Measurements from ENCODE around the gene RNASEH2A. TPM values are rescaled to one million over a fixed set of nuclear protein-coding genes. Genes with fewer than 3 reads are reported as not detected.
A peak's percentile ranks its signal among the peaks of the same experiment; 100 is the strongest.

The RNASEH2A gene
- total and polyA plus RNA-seq, 2 of the 13 experiments (the other 11 are each of a cell fraction or from before 2014, with no cell fraction given), result 25.1 to 35.8 TPM

DNA sequence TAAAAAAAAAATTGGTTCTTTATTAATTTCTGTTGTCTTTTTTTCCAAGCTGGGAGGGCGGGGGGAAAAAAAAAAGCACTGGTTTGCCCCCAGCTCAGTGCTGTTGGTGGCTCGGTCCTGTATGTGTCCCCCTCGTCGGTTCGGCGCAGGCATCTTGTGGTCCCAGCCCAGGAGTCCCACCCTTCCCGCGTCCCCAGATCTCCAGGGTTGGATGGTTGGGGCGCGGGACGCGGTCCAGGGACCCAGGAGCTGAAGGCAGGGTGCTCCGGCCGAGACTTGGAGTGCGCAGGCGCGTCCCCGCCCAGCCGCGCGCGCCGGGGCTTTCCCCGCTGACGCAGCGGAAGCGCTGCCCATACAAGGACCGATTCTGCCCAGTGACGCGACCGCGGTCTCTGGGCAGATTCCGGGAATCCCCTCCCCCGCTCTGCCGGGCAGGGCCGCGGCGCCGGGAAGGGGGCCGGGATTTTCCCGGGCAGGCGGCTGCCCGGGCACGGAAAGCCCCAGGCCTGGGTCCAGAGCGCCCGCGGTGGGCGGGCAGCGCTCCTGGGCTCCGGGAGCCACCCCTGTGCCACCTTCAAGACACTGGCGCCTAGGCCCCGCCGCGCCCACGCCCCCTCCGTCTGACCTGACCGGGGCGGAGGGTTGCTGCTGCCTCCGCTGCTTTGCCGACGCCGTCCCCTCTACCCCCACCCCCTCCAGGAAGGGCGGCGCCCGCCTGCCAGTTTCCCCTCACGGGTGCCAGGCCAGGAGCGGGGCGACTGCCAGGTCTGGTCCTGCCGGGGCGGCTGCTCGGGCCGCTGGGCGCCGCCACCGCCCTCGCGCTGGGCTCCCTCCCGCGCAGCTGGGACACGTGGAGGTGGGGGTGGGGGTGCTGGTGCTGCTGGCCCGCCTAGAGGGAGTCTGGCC is 12.8 kb upstream of the RNASEH2A start (continued):
- no peak; the same call in 1 of the 2 replicates for TF ChIP-seq MEIS1 (CRISPR knock-in tag; IDR thresholded peaks at IDR 0.05; ENCODE audit: borderline replicate concordance)
- no peak for TF ChIP-seq U2AF2 (IDR thresholded peaks at IDR 0.05; ENCODE audit: low read depth, low read length)
- TF ChIP-seq, protein P1, sequence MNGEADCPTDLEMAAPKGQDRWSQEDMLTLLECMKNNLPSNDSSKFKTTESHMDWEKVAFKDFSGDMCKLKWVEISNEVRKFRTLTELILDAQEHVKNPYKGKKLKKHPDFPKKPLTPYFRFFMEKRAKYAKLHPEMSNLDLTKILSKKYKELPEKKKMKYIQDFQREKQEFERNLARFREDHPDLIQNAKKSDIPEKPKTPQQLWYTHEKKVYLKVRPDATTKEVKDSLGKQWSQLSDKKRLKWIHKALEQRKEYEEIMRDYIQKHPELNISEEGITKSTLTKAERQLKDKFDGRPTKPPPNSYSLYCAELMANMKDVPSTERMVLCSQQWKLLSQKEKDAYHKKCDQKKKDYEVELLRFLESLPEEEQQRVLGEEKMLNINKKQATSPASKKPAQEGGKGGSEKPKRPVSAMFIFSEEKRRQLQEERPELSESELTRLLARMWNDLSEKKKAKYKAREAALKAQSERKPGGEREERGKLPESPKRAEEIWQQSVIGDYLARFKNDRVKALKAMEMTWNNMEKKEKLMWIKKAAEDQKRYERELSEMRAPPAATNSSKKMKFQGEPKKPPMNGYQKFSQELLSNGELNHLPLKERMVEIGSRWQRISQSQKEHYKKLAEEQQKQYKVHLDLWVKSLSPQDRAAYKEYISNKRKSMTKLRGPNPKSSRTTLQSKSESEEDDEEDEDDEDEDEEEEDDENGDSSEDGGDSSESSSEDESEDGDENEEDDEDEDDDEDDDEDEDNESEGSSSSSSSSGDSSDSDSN (CRISPR knock-in tag; IDR thresholded peaks at IDR 0.05), result peak; percentile 58
- TF ChIP-seq GATAD2A (CRISPR knock-in tag; IDR thresholded peaks at IDR 0.05), result no peak; the same call in 1 of the 2 replicates
- TF ChIP-seq RELA (CRISPR knock-in tag; IDR thresholded peaks at IDR 0.05), result peak; percentile 99
- TF ChIP-seq, protein P2, sequence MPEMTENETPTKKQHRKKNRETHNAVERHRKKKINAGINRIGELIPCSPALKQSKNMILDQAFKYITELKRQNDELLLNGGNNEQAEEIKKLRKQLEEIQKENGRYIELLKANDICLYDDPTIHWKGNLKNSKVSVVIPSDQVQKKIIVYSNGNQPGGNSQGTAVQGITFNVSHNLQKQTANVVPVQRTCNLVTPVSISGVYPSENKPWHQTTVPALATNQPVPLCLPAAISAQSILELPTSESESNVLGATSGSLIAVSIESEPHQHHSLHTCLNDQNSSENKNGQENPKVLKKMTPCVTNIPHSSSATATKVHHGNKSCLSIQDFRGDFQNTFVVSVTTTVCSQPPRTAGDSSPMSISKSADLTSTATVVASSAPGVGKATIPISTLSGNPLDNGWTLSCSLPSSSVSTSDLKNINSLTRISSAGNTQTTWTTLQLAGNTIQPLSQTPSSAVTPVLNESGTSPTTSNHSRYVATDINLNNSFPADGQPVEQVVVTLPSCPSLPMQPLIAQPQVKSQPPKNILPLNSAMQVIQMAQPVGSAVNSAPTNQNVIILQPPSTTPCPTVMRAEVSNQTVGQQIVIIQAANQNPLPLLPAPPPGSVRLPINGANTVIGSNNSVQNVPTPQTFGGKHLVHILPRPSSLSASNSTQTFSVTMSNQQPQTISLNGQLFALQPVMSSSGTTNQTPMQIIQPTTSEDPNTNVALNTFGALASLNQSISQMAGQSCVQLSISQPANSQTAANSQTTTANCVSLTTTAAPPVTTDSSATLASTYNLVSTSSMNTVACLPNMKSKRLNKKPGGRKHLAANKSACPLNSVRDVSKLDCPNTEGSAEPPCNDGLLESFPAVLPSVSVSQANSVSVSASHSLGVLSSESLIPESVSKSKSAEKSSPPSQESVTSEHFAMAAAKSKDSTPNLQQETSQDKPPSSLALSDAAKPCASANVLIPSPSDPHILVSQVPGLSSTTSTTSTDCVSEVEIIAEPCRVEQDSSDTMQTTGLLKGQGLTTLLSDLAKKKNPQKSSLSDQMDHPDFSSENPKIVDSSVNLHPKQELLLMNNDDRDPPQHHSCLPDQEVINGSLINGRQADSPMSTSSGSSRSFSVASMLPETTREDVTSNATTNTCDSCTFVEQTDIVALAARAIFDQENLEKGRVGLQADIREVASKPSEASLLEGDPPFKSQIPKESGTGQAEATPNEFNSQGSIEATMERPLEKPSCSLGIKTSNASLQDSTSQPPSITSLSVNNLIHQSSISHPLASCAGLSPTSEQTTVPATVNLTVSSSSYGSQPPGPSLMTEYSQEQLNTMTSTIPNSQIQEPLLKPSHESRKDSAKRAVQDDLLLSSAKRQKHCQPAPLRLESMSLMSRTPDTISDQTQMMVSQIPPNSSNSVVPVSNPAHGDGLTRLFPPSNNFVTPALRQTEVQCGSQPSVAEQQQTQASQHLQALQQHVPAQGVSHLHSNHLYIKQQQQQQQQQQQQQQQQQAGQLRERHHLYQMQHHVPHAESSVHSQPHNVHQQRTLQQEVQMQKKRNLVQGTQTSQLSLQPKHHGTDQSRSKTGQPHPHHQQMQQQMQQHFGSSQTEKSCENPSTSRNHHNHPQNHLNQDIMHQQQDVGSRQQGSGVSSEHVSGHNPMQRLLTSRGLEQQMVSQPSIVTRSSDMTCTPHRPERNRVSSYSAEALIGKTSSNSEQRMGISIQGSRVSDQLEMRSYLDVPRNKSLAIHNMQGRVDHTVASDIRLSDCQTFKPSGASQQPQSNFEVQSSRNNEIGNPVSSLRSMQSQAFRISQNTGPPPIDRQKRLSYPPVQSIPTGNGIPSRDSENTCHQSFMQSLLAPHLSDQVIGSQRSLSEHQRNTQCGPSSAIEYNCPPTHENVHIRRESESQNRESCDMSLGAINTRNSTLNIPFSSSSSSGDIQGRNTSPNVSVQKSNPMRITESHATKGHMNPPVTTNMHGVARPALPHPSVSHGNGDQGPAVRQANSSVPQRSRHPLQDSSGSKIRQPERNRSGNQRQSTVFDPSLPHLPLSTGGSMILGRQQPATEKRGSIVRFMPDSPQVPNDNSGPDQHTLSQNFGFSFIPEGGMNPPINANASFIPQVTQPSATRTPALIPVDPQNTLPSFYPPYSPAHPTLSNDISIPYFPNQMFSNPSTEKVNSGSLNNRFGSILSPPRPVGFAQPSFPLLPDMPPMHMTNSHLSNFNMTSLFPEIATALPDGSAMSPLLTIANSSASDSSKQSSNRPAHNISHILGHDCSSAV (CRISPR knock-in tag; IDR thresholded peaks at IDR 0.05; ENCODE audit: borderline replicate concordance), result no peak
- TF ChIP-seq POLR2AphosphoS5 (IDR thresholded peaks at IDR 0.05; ENCODE audit: low read depth, low read length), result no peak
- TF ChIP-seq, protein P3, sequence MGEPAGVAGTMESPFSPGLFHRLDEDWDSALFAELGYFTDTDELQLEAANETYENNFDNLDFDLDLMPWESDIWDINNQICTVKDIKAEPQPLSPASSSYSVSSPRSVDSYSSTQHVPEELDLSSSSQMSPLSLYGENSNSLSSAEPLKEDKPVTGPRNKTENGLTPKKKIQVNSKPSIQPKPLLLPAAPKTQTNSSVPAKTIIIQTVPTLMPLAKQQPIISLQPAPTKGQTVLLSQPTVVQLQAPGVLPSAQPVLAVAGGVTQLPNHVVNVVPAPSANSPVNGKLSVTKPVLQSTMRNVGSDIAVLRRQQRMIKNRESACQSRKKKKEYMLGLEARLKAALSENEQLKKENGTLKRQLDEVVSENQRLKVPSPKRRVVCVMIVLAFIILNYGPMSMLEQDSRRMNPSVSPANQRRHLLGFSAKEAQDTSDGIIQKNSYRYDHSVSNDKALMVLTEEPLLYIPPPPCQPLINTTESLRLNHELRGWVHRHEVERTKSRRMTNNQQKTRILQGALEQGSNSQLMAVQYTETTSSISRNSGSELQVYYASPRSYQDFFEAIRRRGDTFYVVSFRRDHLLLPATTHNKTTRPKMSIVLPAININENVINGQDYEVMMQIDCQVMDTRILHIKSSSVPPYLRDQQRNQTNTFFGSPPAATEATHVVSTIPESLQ (CRISPR knock-in tag; conservative IDR thresholded peaks at IDR 0.05), result no peak
- no peak for TF ChIP-seq TAF15 (IDR thresholded peaks at IDR 0.05; ENCODE audit: low read depth, low read length, poor library complexity, severe bottlenecking)
- TF ChIP-seq, protein P4, sequence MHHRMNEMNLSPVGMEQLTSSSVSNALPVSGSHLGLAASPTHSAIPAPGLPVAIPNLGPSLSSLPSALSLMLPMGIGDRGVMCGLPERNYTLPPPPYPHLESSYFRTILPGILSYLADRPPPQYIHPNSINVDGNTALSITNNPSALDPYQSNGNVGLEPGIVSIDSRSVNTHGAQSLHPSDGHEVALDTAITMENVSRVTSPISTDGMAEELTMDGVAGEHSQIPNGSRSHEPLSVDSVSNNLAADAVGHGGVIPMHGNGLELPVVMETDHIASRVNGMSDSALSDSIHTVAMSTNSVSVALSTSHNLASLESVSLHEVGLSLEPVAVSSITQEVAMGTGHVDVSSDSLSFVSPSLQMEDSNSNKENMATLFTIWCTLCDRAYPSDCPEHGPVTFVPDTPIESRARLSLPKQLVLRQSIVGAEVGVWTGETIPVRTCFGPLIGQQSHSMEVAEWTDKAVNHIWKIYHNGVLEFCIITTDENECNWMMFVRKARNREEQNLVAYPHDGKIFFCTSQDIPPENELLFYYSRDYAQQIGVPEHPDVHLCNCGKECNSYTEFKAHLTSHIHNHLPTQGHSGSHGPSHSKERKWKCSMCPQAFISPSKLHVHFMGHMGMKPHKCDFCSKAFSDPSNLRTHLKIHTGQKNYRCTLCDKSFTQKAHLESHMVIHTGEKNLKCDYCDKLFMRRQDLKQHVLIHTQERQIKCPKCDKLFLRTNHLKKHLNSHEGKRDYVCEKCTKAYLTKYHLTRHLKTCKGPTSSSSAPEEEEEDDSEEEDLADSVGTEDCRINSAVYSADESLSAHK (CRISPR knock-in tag; IDR thresholded peaks at IDR 0.05; ENCODE audit: borderline replicate concordance), result no peak
- no peak for TF ChIP-seq IRX3 (CRISPR knock-in tag; IDR thresholded peaks at IDR 0.05; ENCODE audit: borderline replicate concordance, low read depth)
- no peak for TF ChIP-seq FOXO1 (CRISPR knock-in tag; IDR thresholded peaks at IDR 0.05)
